DND-41 (cell line): ENCODE results near the gene PLAC8L1.

Experiments used
- EZH2 ChIP-seq: IDR thresholded peaks from 3 replicates; pipeline ENCODE4 v1.6.1; 2012; ENCODE audit warnings: borderline replicate concordance, low read depth, mild to moderate bottlenecking, moderate library complexity, low read length, inconsistent platforms; ENCODE audit not compliant: severe bottlenecking
- TF ChIP-seq, protein P1 (sequence below): IDR thresholded peaks from 2 replicates; pipeline ENCODE4 v1.5.1; 2012; ENCODE audit warnings: borderline replicate concordance, low read length, moderate library complexity, mild to moderate bottlenecking; ENCODE audit not compliant: poor library complexity, severe bottlenecking; ENCODE audit errors: extremely low read depth

DNA sequence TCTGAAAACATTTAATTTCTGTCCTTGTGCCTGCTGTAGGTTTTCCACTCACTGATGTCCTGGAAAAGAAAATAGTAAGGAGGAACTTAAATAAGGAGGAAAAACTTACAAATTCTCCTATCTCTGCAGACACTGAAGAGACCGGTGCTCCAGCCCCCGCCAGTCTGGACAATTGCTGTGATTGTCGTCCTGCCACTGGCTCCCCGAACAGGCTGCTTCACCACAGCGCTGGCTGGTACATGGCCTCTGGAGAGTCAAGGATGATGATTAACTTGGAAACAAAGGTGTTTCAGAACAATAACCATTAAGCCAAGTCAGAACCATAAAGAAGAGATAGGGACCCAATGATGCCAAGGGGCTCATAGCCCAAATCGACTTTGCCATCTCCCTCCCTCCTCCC is 7.3 kb downstream of the PLAC8L1 start:
- no peak for TF ChIP-seq EZH2
- TF ChIP-seq, protein P1, sequence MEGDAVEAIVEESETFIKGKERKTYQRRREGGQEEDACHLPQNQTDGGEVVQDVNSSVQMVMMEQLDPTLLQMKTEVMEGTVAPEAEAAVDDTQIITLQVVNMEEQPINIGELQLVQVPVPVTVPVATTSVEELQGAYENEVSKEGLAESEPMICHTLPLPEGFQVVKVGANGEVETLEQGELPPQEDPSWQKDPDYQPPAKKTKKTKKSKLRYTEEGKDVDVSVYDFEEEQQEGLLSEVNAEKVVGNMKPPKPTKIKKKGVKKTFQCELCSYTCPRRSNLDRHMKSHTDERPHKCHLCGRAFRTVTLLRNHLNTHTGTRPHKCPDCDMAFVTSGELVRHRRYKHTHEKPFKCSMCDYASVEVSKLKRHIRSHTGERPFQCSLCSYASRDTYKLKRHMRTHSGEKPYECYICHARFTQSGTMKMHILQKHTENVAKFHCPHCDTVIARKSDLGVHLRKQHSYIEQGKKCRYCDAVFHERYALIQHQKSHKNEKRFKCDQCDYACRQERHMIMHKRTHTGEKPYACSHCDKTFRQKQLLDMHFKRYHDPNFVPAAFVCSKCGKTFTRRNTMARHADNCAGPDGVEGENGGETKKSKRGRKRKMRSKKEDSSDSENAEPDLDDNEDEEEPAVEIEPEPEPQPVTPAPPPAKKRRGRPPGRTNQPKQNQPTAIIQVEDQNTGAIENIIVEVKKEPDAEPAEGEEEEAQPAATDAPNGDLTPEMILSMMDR: no peak
